T-helper 9 cell (primary cell): ENCODE results near the gene TXNRD1.
"Not testable (repeated sequence)": the region's sequence is repeated elsewhere in the genome, so short reads cannot be mapped to it uniquely, and the experiment has no call there.

Experiments used
- DNase-seq: peaks from one replicate; pipeline ENCODE4 v3.0.0-alpha.2; 2020

TXNRD1 gene

GRCh38 chr12:104197264-104197663, 18.3 kb upstream of the TXNRD1 start:
- no peak for DNase-seq

DNA sequence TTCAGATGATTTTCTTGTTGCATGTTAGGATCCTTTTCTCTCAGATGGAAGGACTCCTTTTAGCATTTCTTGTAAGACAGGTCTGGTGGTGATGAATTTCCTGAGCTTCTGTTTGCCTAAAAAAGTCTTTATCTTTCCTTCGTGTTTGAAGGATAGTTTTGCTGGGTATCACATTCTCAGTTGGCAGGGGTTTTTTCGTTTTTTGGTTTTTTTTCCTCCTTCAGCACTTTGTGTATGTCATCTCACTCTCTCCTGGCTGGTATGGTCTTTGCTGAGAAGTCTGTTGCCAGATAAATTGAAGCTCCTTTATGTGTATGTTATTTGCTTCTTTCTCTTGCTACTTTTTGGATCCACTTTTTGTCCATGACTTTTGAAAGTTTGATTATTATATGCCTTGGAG, 15.6 kb upstream of the TXNRD1 start:
- no peak for DNase-seq

DNA sequence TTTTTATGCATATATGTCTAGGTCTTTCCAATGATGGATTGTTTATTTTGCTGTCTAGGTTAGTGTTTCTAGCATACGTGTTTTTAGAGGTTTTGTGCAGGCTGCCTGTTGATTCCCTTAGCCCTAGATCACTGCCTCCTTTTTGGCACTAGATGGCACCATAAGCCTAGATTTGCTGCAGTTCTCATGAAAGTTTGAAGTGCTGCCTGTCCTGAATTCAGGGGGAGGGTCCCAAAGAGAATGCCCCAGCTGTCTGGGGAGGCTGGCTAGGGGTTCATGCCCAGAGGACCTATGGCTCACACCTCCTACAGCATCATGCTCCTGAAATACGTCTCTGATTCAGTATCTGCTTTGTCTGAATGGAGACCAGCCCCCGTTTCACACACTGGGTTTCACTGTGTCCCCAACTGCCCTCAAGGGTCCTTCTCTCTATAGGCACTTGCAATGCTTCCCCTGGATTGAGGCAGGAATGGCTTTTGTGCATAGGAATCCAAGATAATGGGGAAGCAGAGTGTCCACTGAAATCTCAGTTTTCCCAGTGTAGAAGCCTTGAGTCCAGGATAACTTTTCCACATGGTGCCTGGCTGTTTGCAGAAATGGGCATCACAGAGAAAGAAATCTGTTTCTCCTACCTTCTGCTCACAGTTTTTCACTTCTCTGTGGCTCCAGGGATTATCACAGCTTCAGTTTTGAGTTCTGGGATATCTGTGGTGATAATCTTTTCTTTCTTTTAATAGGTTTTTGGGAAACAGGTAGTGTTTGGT, 14.2 kb upstream of the TXNRD1 start:
- peak; percentile 7 for DNase-seq

- no peak for DNase-seq
Observed at GRCh38 chr12:104204690-104205480, 10.7 kb upstream of the TXNRD1 start.

- no peak for DNase-seq
Observed at GRCh38 chr12:104207416-104208205, 8.0 kb upstream of the TXNRD1 start.

GRCh38 chr12:104212516-104212915, 3.1 kb upstream of the TXNRD1 start:
- no peak for DNase-seq

- DNase-seq: no peak
Observed at GRCh38 chr12:104213952-104214351, 1.6 kb upstream of the TXNRD1 start.

DNA sequence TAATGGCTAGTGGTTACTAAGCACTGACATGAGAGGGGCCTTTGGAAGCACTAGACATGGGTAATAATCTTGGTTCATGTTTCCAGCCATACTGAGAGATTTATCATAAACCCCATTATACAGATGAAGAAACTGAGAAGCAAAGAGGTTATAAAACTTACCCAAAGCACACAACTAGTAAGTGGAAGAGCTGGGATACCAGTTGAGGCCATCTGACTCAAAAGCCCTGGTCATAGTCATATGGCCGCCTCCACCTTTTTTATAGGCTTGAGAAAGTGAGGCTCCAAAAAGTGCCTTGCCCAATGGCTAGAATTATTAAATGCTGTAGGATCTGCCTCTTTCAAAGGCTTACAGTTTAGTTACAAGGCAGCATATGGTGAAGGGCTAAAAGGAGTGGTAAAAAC, 944 bp downstream of the TXNRD1 start:
- DNase-seq: no peak

GRCh38 chr12:104218506-104218905, 2.9 kb downstream of the TXNRD1 start:
- not testable (repeated sequence) for DNase-seq

DNA sequence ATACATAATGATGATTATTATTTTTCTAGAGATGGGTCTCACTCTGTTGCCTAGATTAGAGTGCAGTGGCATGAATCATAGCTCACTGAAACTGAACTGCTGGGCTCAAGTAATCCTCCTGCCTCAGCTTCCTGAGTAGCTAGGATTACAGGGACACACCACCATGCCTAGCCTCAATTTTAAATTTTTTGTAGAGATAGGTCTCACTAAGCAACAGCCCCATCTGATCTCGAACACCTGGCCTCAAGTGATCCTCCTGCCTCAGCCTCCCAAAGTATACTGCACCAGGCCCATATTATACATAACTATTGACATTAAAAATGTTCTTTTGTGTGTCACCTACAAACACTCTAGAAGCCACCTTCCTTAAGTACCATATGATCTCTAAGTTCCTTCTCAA, 3.4 kb downstream of the TXNRD1 start:
- no peak for DNase-seq

GRCh38 chr12:104219361-104219892, 3.8 kb downstream of the TXNRD1 start:
- no peak for DNase-seq

DNA sequence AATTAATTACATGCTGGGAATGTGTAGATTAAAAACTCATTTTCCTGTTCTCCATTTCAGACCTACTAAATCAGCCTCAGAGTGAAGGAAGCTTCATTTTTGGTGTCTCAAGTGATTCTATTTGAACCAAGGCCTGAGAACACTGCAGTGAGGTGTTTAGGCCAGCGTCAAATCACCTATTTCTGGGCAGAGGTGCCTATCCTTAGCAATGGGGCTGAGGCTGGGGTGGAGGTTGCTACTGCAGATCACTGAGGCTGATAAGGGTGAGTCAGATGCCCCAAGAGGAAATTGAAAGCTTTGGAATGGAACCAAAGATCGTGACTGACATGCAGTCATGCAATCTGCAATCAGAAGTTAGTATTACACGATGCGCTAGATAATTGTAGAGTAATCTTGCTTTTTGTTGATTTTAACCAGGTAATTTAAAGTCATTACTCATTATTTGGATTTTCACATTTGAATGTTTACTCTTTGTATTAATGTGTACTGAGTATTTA, 4.4 kb downstream of the TXNRD1 start:
- peak; percentile 41 for DNase-seq

GRCh38 chr12:104220931-104221330, 5.4 kb downstream of the TXNRD1 start:
- no peak for DNase-seq

DNA sequence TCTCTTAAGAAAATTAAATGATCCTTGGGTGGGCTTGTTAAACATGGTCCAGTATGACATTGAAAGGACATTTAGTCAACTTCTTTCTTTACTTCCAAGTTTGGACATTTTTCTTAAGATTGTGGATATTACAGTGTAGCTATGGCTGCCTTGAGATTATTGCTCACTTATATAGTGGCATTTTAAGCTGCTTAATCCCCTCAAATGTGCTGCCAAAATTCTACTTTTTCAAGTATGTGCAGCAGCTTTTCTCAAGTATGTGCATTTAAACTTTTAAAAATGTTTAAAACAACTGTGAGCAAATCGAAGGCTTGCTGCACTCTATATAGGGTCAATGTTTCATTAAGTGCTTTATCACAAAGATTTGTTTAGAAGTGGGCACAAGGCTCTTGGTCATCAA, 7.4 kb downstream of the TXNRD1 start:
- DNase-seq: no peak

DNA sequence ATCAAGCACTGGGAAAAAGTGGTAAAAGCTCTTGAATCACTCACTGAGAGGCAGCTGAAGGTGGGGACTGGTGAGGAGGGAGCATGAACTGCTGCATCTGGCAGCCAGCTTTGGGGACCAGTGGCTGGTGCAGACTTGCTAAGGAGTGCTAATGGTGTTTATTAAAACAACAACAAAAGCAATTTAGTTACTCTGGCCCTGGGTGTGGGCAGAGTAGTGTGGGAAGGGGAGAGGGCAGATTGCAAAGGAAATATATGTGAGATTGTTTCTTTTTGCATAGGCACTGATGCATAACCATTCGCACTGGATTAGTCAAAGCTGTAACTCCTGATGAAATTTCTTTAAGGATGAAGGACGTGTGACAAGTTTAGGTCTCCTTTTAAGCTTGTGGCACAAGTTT, 8.1 kb downstream of the TXNRD1 start:
- no peak for DNase-seq

- no peak for DNase-seq
Observed at GRCh38 chr12:104226672-104227071, 11.1 kb downstream of the TXNRD1 start.

- no peak for DNase-seq
Observed at GRCh38 chr12:104230304-104231095, 14.9 kb downstream of the TXNRD1 start.

DNA sequence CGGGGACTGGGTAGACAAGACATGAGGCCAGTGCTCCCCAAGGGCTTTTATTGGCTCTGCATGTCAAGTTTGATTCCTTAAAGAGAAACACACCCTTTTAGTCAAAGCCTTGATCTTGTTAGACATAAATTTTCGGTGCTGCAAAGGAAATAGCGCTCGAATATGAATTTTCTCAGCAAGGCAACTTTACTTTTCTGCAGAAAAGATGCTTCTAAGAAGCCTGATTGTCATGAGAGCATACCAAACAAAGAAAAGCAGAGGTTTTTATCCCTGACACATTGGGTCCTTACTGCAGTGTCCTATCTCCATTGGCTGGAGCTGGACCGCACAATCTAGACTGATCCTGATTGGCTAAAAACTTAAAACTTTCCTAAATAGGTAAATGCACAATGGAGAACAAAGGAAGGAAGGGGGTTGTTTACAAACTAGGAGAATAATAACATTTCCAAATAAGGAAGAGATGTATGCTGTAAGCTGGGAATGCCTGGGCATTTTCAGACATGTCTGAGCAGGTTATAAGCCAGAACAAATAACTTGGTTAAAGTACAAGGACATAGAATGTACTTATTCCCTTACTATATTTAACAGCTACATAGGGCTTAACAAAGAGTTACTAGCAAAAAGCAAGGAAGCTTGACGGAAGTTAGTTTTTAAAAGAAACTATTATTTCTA, 17.2 kb downstream of the TXNRD1 start:
- DNase-seq: no peak

DNA sequence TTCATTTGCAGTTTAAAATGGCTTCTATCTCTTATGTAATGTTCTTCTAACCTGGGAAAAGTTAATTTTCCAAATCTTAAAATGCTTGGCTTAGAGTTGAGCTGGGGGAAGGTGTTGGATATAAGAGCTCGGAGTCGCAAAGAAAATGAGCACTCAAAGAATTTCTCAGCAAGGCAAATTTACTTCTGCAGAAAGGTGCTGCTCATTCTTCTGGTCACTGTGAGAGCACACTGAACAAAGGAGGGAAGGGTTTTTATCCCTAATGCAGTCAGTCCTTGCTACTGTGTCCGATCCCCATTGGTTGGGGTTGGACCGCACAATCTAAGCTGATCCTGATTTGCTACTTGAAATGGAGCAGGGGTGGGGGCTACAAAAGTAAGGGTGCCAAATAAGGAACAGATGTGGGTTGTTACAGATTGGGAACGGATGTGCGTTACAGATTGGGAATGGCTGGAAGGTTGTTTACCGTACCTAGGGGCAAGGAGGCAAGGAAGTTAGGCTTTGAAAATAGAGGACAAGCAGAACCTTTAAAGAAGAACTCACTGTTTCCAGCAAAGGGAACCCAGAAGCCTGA, 19.4 kb downstream of the TXNRD1 start:
- DNase-seq: no peak

GRCh38 chr12:104237930-104238329, 22.4 kb downstream of the TXNRD1 start:
- DNase-seq: no peak

GRCh38 chr12:104242546-104243206, 27.1 kb downstream of the TXNRD1 start:
- DNase-seq: no peak
